HepG2 (cell line): ENCODE results near the gene CFAP99. TPM values are rescaled to one million over a fixed set of nuclear protein-coding genes. Genes with fewer than 3 reads are reported as not detected.

ENCODE experiments used
- ATAC-seq: fragments of 200-7000 bp; cut with Tn5 transposase; 3 replicates; pipeline ENCODE4 v1.9.1; 2020; ENCODE audit warnings: mild to moderate bottlenecking, moderate library complexity
- BruUV-seq: library from RNA; stranded (reverse); fragments of 400-500 nt; replicated peaks from 2 replicates; lab custom pipeline; 2021; lab: Mats Ljungman, UMichigan
- CTCF ChIA-PET: fragments of 300-600 bp; formaldehyde crosslinking; extraction: SDS; loops from one replicate; lab custom pipeline; 2021; ENCODE audit warnings: low total read pairs, inconsistent platforms, low intra/inter-chr PET ratio; lab: Yijun Ruan, JAX
- POLR2A ChIA-PET: fragments of 350-600 bp; sonication (Branson Sonifier 250); formaldehyde crosslinking; loops from one replicate; lab custom pipeline; 2020; ENCODE audit warnings: antibody characterized with exemption, inconsistent platforms; lab: Yijun Ruan, JAX
- DNase-seq: peaks from one replicate; pipeline ENCODE4 v3.0.0-alpha.2; 2015; ENCODE audit warnings: low spot score
- FAIRE-seq: peaks from 3 replicates; lab custom pipeline; 2011; peaks lifted over from hg19 to GRCh38; lab: Jason Lieb, UNC
- H2AFZ ChIP-seq: one replicate; pipeline ENCODE4 v1.6.1; 2011; ENCODE audit warnings: low read length, inconsistent platforms
- H3K27ac ChIP-seq: fragments of 300-600 bp; 3 replicates; pipeline ENCODE4 v1.8.0; 2011; ENCODE audit warnings: mixed run types, mild to moderate bottlenecking, mixed read lengths, low read length, inconsistent platforms; ENCODE audit not compliant: insufficient read depth; ENCODE audit errors: extremely low read length
- H3K27me3 ChIP-seq, 2 experiments: fragments of 200-600 bp in 1 of 2; 2 replicates in 1 of 2; 3 replicates in 1 of 2; pipeline versions ENCODE4 v1.6.0 to v1.8.0; 2011; ENCODE audit warnings: low read length in 2 of 2, mild to moderate bottlenecking in 2 of 2, moderate library complexity in 2 of 2, inconsistent platforms in 1 of 2; ENCODE audit not compliant: insufficient read depth in 2 of 2, control insufficient read depth in 1 of 2
- H3K36me3 ChIP-seq, 2 experiments: fragments of 200-600 bp in 1 of 2; replicated peaks in 1 of 2; 2 replicates in 1 of 2; 3 replicates in 1 of 2; pipeline versions ENCODE4 v1.5.1 to v1.8.0; 2011; ENCODE audit warnings: low read length in 2 of 2, inconsistent platforms in 1 of 2; ENCODE audit not compliant: insufficient read depth in 2 of 2, control insufficient read depth in 1 of 2
- H3K4me1 ChIP-seq: 2 replicates; pipeline ENCODE4 v1.5.1; 2012; ENCODE audit warnings: low read length, inconsistent platforms; ENCODE audit not compliant: insufficient read depth
- H3K4me2 ChIP-seq: 2 replicates; pipeline ENCODE4 v1.6.0; 2011; ENCODE audit warnings: low read depth, low read length, inconsistent platforms
- H3K4me3 ChIP-seq, 3 experiments: fragments of 200-600 bp in 1 of 3; sonication (generic), shearing (Covaris generic) in 1 of 3; replicated peaks in 1 of 3; 2 replicates each; pipeline ENCODE4 v1.5.1; 2011 to 2016; ENCODE audit warnings: low read length in 3 of 3, inconsistent platforms in 2 of 3, low read depth in 2 of 3, mild to moderate bottlenecking in 2 of 3, control low read depth in 1 of 3, mixed read lengths in 1 of 3; ENCODE audit not compliant: insufficient read depth in 1 of 3
- H3K79me2 ChIP-seq: one replicate; pipeline ENCODE4 v1.6.1; 2011; ENCODE audit warnings: low read length, inconsistent platforms; ENCODE audit not compliant: insufficient read depth
- H3K9ac ChIP-seq: 2 replicates; pipeline ENCODE4 v1.6.0; 2011; ENCODE audit warnings: mild to moderate bottlenecking, low read depth, low read length, inconsistent platforms; ENCODE audit not compliant: insufficient read depth
- H3K9me3 ChIP-seq: 2 replicates; pipeline ENCODE4 v1.5.1; 2012; ENCODE audit warnings: mild to moderate bottlenecking, low read length
- H4K20me1 ChIP-seq: 2 replicates; pipeline ENCODE4 v1.6.0; 2011; ENCODE audit warnings: inconsistent platforms, mild to moderate bottlenecking, low read length, moderate library complexity; ENCODE audit not compliant: insufficient read depth
- CBX2 ChIP-seq, 2 experiments: fragments of 200-600 bp in 1 of 2; sonication (generic); formaldehyde crosslinking in 1 of 2; IDR thresholded peaks; 2 replicates each; pipeline versions ENCODE4 v1.7.0 to v1.8.1; 2018 to 2022; ENCODE audit warnings: low read depth in 2 of 2, low read length in 1 of 2, mild to moderate bottlenecking in 1 of 2, missing genetic modification reagents in 1 of 2
- NCOA2 ChIP-seq: sonication (generic); formaldehyde crosslinking; IDR thresholded peaks from 2 replicates; pipeline ENCODE4 v1.8.0; 2022; ENCODE audit warnings: inconsistent platforms
- NFE2 ChIP-seq: sonication (generic); formaldehyde crosslinking; IDR thresholded peaks from 2 replicates; pipeline ENCODE4 v1.4.0; 2020; ENCODE audit warnings: missing genetic modification reagents
- RNF2 ChIP-seq: fragments of 450-650 bp; conservative IDR thresholded peaks from 2 replicates; pipeline ENCODE4 v1.6.1; 2016; ENCODE audit warnings: low read depth
- ZFP36 ChIP-seq: fragments of 150-350 bp; IDR thresholded peaks from 2 replicates; pipeline ENCODE4 v1.6.1; 2018; ENCODE audit warnings: borderline replicate concordance, low read length, low read depth; ENCODE audit not compliant: partially characterized antibody
- ZFP62 ChIP-seq: sonication (generic); formaldehyde crosslinking; IDR thresholded peaks from 2 replicates; pipeline ENCODE4 v1.4.0; 2020; ENCODE audit warnings: missing genetic modification reagents
- ZNF138 ChIP-seq: sonication (generic); formaldehyde crosslinking; IDR thresholded peaks from 2 replicates; pipeline ENCODE4 v1.5.0; 2020; ENCODE audit warnings: mild to moderate bottlenecking, low read depth, missing genetic modification reagents
- ZNF530 ChIP-seq: sonication (generic); formaldehyde crosslinking; IDR thresholded peaks from 2 replicates; pipeline ENCODE4 v1.5.0; 2020; ENCODE audit warnings: low read depth, mild to moderate bottlenecking, missing genetic modification reagents
- WGBS: methylation state at CpG from one replicate; pipeline ENCODE4 v1.1.6; 2017; ENCODE audit warnings: low lambda C conversion rate; 5-methylcytosine and 5-hydroxymethylcytosine counted together
- in situ Hi-C: cut with HindIII; loops from 2 replicates; pipeline ENCODE4 v1.10.0; 2017; ENCODE audit warnings: low pct_unique_long_range_greater_than_20kb; ENCODE audit not compliant: extremely low pct_ligation_motif_present
- intact Hi-C: fragments of 100-400 bp; cut with micrococcal nuclease; formaldehyde crosslinking; loops from one replicate; pipeline ENCODE4 v1.10.0; 2022; ENCODE audit not compliant: unreplicated experiment
- polyA plus RNA-seq, 8 experiments: library from polyadenylated mRNA; depleted of rRNA in 3 of 8; stranded (reverse) in 7 of 8; unstranded in 1 of 8; fragments of >200 nt; fragmentation: Illumina TruSeq in 4 of 8; extraction: Trizol in 4 of 8; gene quantifications; 2 replicates each; pipeline versions ENCODE4 v1.2.1 to v1.2.3, GENCODE V29; 2011 to 2016; ENCODE audit warnings: low read depth in 4 of 8, missing spikeins in 1 of 8, mixed read lengths in 1 of 8; ENCODE audit not compliant: insufficient read depth in 1 of 8
- total RNA-seq, 5 experiments: library from RNA; depleted of rRNA; stranded (reverse); fragments of >200 nt; fragmentation: Illumina TruSeq; extraction: Trizol; gene quantifications; 2 replicates each; pipeline ENCODE4 v1.2.3, GENCODE V29; 2016; ENCODE audit warnings: low read depth in 1 of 5

CFAP99 gene
- total and polyA plus RNA-seq, 2 of the 13 experiments (the other 11 are each of a cell fraction or from before 2014, with no cell fraction given), result not detected

DNA sequence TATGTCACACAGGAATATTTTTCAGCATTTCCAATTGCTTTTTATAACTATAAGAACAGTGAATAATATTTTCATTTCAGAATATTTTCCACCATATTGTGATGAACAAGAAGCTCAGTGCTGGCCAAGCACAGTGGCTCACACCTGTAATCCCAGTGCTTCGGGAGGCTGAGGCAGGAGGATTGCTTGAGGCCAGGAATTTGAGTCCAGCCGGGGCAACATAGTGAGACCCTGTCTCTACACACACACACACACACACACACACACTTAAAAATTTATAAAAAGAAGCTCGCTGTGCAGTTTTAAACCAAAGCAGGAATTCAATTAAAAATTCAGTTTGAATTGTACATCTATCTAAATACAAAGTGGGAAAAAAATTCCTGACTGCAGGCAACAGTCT is 3.5 kb upstream of the CFAP99 start:
- Histone ChIP-seq H3K27me3 (peaks cover 19 to 68% of the 10 kb centered on the region in 2 experiments), H3K9me3 (no peaks in the 10 kb centered on the region), H2AFZ (no peak overlapping the region), H3K9ac (no peak overlapping the region), H4K20me1 (peaks cover 3% of the 10 kb centered on the region; the same call in 1 of the 2 replicates), H3K36me3 (no peaks in the 10 kb centered on the region)
- intact Hi-C loops (no loop called here), in situ Hi-C loops (no loop called here)
- WGBS, result 38% methylated on average over 3 of the region's 3 CpGs
- DNase-seq (no peak), ATAC-seq (no peak)
- POLR2A ChIA-PET, result no interaction called here
- CTCF ChIA-PET, result no interaction called here
- no peak for TF ChIP-seq NCOA2 (CRISPR knock-in tag)
- TF ChIP-seq, all 625 proteins: peak for 0
- FAIRE-seq, result no peak
- Histone ChIP-seq H3K27ac (no peak overlapping the region), H3K4me3 (no peak overlapping the region), H3K79me2 (no peaks in the 10 kb centered on the region), H3K4me2 (no peak overlapping the region), H3K4me1 (peaks cover 51% of the 10 kb centered on the region)
- BruUV-seq, result no TSS peak

DNA sequence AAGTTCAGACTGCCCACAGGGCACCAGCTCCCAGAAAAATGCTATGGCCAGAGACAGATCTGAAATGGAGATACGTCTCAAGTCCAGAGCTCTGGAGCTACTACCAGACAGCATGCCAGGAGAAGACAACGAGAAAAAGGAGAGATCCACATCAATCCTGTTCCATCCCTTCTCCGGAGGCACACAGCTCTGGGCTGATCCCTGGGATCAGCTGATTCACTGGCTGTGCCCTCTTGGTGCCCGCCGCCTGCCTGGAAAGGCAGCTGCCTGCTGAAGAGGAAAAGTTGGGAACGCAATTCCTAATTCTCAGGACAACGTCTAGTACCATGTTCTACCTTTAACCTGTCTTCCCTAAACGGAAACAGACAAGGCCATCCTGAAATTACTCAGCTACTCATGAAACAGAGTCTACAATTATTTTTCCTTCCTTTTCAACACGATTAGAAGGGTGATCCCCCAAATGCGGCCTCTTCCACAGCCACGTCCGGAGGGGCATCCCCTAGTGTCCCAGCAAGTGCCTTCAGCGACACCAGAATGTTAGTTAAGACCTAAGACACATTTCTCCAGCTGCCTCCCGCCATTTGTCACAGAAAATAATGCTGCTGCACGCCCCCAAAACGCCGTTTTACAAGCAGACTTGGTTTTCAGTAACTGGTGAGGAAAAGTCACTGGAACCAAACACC is 2.7 kb upstream of the CFAP99 start:
- intact Hi-C loops (no loop called here), in situ Hi-C loops (no loop called here)
- ATAC-seq (no peak), FAIRE-seq (no peak), DNase-seq (no peak)
- H3K4me2 ChIP-seq, result no peak overlapping the region
- H3K4me1 ChIP-seq, result peaks cover 51% of the 10 kb centered on the region
- H3K27me3 ChIP-seq, result peaks cover 19 to 76% of the 10 kb centered on the region in 2 experiments
- no TSS peak for BruUV-seq
- no peaks in the 10 kb centered on the region for H3K9me3 ChIP-seq
- H4K20me1 ChIP-seq, result peaks cover 3% of the 10 kb centered on the region; the same call in 1 of the 2 replicates
- H3K36me3 ChIP-seq, result no peaks in the 10 kb centered on the region
- H3K9ac ChIP-seq, result no peak overlapping the region
- H3K27ac ChIP-seq, result no peak overlapping the region
- no peaks in the 10 kb centered on the region for H3K79me2 ChIP-seq
- WGBS, result 56% methylated on average over 15 of the region's 17 CpGs
- no peak overlapping the region for H2AFZ ChIP-seq
- CTCF ChIA-PET, result no interaction called here
- no peak overlapping the region for H3K4me3 ChIP-seq
- POLR2A ChIA-PET, result no interaction called here
- TF ChIP-seq ZNF530 (CRISPR knock-in tag) (no peak), RNF2 (0 out of 2 replicates have a peak, but pooled peaks have one; percentile 30), CBX2 (IDR thresholded peaks at IDR 0.05; ENCODE audit: low read depth, low read length) (peak; percentile 59; the same call in 1 of the 2 replicates), CBX2 (CRISPR knock-in tag; IDR thresholded peaks at IDR 0.05; ENCODE audit: low read depth) (no peak), ZFP62 (no peak), ZFP36 (peak; percentile 32), NFE2 (CRISPR knock-in tag) (no peak), ZNF138 (CRISPR knock-in tag) (no peak)
